ENCODE data around the gene OR6C75.
"Not testable (repeated sequence)": the region's sequence is repeated elsewhere in the genome, so short reads cannot be mapped to it uniquely, and the experiment has no call there.

OR6C75 gene

DNA sequence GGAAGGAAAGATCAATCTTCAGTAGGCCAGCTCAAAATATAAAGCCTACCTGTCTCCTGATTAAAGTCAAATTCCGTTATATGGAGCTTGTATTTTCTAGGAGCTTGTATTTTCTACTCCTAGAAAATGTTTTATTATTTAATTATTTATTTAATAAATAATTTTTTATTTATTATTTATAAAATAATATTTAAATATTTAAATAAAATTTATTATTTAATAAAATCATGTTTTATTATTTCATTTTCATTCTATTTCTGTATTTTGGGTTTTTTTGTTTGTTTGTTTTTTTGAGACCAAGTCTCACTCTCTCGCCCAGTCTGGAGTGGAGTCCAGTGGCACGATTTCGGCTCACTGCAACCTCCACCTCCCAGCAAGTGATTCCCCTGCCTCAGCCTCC, 9.7 kb downstream of the OR6C75 start:
- DNase-seq (ENCODE audit: low read depth) = no peak
- TF ChIP-seq, protein P1, sequence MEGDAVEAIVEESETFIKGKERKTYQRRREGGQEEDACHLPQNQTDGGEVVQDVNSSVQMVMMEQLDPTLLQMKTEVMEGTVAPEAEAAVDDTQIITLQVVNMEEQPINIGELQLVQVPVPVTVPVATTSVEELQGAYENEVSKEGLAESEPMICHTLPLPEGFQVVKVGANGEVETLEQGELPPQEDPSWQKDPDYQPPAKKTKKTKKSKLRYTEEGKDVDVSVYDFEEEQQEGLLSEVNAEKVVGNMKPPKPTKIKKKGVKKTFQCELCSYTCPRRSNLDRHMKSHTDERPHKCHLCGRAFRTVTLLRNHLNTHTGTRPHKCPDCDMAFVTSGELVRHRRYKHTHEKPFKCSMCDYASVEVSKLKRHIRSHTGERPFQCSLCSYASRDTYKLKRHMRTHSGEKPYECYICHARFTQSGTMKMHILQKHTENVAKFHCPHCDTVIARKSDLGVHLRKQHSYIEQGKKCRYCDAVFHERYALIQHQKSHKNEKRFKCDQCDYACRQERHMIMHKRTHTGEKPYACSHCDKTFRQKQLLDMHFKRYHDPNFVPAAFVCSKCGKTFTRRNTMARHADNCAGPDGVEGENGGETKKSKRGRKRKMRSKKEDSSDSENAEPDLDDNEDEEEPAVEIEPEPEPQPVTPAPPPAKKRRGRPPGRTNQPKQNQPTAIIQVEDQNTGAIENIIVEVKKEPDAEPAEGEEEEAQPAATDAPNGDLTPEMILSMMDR (IDR thresholded peaks at IDR 0.05; ENCODE audit: control insufficient read depth, extremely low read depth, insufficient read depth) = no peak

DNA sequence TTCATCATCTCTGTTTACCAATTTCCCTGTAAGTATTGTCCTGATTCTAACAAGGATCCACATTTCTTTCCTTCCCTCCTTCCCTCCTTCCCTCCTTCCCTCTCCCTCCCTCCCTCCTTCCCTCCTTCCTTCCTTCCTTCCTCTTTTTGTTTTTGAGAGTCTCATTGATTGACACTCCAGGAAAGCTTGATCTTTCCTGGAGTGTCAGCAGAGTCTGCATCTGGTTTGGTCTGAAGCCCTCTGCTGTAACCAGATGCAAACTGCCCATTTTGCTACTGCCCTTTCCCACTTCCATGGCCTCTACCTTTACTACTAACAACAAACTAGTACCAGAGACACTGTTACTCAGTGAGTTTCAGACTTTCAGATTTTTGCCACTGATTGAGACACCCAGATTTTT, 23.1 kb downstream of the OR6C75 start:
- no peak for DNase-seq (ENCODE audit: low read depth)
- TF ChIP-seq, protein P1 (IDR thresholded peaks at IDR 0.05; ENCODE audit: control insufficient read depth, extremely low read depth, insufficient read depth) = no peak
- H3K4me3 ChIP-seq (ENCODE audit: low read depth, low read length) = no peak overlapping the region

More for the DNA sequence above, 9.7 kb downstream of the OR6C75 start:
- no peak overlapping the region for H3K4me3 ChIP-seq (ENCODE audit: low read depth, low read length)

DNA sequence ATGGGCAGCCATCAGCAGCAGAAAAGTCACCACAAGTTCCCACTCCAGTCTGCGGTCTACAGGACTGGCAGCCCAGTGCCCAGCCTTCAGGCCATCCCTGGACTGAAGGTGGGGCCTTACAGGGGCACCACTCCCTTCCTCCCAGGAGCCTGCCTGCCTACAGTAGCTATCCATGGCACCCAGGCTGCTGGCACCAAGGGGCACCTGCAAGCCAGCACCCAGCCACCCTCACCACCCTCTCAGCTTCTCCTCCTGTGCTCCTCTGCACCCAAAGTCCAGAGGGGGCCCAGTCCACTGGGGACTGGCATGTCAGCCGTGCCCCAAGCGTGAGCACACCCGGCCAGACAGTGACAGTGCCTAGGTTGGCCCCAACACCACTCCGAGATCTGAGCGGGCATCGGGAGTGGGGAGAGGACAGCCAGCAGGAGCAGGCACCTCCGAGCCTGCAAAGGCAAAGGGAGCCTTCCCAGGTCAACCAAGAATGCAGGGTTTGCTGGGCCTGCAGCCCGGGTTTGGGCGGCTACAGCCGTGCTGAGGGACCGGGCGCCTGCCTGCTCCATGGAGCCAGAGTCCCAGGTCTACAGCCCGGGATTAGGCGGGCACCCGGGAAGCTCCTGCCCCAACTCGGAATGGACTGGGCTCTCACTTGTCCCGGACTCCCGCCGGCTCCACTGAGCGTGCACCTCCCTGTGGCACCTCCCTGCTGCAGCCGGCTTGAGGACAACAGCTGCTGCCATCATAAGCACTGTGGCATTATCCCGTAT, 29.4 kb downstream of the OR6C75 start:
- TF ChIP-seq, protein P1 (IDR thresholded peaks at IDR 0.05; ENCODE audit: control insufficient read depth, extremely low read depth, insufficient read depth) = no peak
- H3K4me3 ChIP-seq (ENCODE audit: low read depth, low read length) = no peak overlapping the region
- DNase-seq (ENCODE audit: low read depth) = no peak

DNA sequence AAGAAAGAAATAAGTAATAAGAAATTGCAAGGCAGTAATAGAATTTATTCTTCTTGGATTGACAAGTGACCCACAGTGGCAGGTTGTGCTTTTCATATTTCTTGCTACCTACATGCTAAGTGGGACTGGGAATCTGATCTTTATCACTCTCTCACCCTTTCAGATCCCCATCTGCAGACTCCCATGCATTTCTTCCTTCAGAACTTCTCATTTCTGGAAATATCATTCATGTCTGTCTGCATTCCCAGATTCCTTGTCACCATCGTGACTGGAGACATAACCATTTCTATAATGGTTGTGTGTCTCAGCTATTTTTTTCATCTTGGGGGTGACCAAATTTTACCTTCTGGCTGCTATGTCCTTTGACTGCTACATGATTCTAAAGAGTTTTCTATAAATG, 33.6 kb downstream of the OR6C75 start:
- TF ChIP-seq, protein P1 (IDR thresholded peaks at IDR 0.05; ENCODE audit: control insufficient read depth, extremely low read depth, insufficient read depth) = no peak
- H3K4me3 ChIP-seq (ENCODE audit: low read depth, low read length) = no peak overlapping the region
- DNase-seq (ENCODE audit: low read depth) = no peak

DNA sequence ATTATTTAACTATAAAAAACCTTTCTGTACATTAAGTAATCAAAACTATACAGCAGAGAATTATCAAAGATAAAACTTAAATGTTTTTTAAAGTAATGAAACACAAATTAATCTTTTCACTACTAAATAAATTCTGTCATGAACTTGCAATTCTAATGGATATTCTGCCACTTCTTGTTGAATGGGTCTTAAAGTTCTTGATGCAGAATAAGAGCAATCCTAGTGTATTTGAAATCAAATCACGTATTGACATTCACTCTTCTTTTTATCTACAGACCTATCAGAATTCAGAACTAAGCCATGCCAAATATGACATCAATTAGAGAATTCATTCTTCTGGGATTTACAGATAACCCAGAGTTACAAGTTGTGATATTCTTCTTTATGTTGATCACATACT, 37.5 kb downstream of the OR6C75 start, which contains the start of gene OR6C65:
TSS of gene OR6C65 (plus strand) at position 301 of the 400 bp plus-strand sequence. CDS start at position 301, 0 bp downstream.
- TF ChIP-seq, protein P1 (IDR thresholded peaks at IDR 0.05; ENCODE audit: control insufficient read depth, extremely low read depth, insufficient read depth) = no peak
- DNase-seq (ENCODE audit: low read depth) = no peak
- no peak within 1 kb of the TSS for H3K4me3 ChIP-seq (ENCODE audit: low read depth, low read length)

DNA sequence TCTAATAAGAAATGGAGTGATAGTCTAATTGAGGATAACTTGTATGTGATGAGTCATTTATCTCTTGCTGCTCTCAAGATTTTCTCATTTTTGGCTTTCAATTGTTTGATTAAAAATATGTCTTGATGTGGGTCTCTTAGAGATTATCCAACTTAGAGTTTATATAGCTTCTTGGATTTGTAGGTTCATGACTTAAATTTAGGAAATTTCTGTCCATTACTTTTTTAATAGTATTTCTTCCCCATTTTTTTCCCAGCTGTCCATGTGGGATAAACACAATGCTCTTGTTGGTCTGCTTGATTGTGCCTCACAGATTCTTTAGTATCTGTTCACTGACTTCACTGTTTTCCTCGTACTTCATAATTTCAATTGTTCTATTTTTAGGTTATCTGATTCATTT, 45.1 kb downstream of the OR6C75 start:
- DNase-seq (ENCODE audit: low read depth) = no peak
- H3K4me3 ChIP-seq (ENCODE audit: low read depth, low read length) = no peak overlapping the region
- TF ChIP-seq, protein P1 (IDR thresholded peaks at IDR 0.05; ENCODE audit: control insufficient read depth, extremely low read depth, insufficient read depth) = no peak

DNA sequence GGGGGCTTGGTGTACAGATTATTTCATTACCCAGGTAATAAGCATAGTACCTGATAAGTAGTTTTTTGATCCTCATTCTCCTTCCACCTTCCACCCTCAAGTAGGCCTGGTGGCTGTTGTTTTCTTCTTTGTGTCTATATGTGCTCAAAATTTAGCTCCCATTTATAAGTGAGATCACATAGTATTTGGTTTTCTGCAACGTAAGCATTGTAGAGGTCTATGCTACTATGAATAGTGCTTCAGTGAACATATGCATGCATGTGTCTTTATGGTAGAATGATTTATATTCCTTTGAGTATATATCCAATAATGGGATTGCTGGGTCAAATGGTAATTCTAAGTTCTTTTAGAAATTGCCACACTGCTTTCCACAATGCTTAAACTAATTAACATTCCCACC, 46.4 kb downstream of the OR6C75 start:
- not testable (repeated sequence) for H3K4me3 ChIP-seq (ENCODE audit: low read depth, low read length)

DNA sequence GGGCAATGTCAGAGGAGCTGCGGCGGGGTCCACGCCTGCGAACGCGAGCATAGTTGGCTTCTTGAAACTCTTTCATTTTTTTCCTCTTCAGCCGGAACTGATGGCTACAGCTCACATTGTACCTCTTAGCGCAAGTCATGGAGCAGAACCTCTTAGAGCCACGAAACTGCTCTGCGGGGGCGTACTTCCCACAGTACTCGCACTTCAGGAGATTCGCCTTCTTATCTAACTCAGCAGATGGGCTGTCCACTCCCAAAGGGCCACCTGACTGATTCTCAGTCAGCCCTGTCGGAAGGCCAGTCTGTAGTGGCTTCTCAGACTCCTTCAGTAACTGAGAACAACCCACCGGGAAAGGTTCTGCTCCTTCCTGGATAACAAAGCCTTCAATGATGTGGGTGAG, 49.4 kb downstream of the OR6C75 start:
- not testable (repeated sequence) for H3K4me3 ChIP-seq (ENCODE audit: low read depth, low read length)

More for the DNA sequence above, 46.4 kb downstream of the OR6C75 start:
- DNase-seq (ENCODE audit: low read depth) = not testable (repeated sequence)

DNA sequence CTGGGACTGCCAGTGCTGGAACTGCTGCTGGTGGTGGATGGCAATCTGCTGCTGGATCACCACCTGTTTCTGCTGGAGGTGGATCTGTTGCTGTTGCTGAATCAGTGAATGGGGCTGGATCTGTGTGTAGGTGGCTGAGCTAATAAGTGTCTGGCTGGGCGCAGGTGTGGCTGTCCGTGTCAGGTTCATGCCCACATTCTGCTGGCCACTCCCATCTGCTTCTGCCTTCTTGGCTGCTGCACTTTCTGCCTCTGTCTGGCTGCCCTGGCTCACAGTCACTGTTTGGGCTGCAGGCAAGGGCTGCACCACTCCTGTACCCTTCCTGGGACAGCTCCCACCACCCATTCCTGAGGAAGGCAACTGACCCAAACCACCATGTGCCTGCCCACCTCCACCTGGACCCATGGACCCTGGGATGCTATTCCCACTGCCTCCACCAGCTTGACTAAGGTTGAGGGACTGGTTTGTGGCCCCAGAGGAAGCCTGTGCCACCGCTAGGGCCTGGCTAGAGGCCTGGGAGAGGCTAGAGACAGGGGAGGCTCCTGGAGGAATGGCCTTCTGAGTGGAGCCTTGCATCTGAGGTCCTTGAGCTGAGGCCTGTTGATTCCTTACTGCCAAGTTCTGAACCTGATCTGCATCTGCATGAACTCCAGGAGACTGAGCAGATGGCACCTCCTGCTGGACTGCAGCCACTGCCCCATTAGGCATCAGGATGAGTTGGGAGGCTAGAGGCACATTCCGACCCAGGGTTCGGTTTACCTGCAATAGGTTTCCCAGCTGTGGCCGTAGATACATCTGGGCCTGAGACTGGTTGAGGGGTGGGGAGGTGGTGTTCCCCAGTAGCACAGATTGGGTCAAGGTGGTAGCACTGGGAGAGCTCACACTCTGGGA, 51.0 kb downstream of the OR6C75 start:
- DNase-seq (ENCODE audit: low read depth); H3K4me3 ChIP-seq (ENCODE audit: low read depth, low read length): not testable (repeated sequence)

More for the DNA sequence above, 49.4 kb downstream of the OR6C75 start:
- DNase-seq (ENCODE audit: low read depth) = not testable (repeated sequence)

DNA sequence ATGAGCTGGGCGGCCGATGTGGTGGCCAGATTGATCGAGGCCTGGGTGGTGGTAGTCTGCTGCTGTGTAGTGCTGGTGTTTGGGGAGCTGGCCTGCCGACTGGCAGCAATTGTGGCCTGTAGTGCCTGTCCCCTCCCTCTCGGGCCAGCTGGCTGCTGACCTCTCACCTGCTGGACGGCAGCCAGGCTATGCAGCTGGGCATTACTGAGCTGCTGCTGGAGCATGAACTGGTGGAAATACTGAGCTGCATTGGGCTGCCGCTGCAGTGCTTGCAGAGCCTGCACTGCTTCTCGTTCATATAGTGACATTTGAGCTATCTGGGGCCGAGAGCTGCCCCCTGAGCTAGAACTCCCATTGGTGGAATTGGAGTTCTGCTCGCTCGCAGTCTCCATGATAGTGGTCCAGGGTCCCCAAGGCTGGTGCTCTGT, 51.6 kb downstream of the OR6C75 start:
- not testable (repeated sequence) for DNase-seq (ENCODE audit: low read depth)

DNA sequence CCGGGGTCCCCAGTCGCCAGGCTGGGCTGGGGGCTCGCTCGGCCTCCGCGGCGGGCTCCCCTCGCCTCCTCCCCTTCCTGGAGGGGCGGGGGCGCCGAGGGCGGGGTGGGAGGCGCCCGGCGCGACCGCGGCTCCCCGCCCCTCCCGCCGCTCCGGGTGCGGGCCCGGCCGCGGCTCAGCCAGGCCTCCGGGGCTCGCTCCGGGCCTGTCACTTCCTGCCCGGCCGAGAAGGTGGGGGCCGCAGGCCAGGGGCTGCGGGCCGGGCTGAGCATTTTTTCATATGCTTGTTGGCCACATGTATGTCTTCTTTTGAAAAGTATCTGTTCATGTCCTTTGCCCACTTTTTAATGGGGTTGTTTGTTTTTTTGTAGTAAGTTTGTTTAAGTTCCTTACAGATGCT, 52.1 kb downstream of the OR6C75 start:
- H3K4me3 ChIP-seq (ENCODE audit: low read depth, low read length); DNase-seq (ENCODE audit: low read depth): not testable (repeated sequence)

More for the DNA sequence above, 51.6 kb downstream of the OR6C75 start:
- H3K4me3 ChIP-seq (ENCODE audit: low read depth, low read length) = not testable (repeated sequence)
